GM18511 (cell line): ENCODE results near the gene FGF22.
A peak's percentile ranks its signal among the peaks of the same experiment; 100 is the strongest.
"Not testable (repeated sequence)": the region's sequence is repeated elsewhere in the genome, so short reads cannot be mapped to it uniquely, and the experiment has no call there.

Experiments
- ATAC-seq: cut with Tn5 transposase; IDR thresholded peaks from one replicate; pipeline ENCODE4 v1.9.1; 2021; ENCODE audit warnings: mild to moderate bottlenecking, moderate library complexity; ENCODE audit not compliant: unreplicated experiment

The FGF22 gene

GRCh38 chr19:639253-640160 is at the start of gene FGF22:
TSS of gene FGF22 (plus strand) at chr19:639879. CDS start at chr19:639926, 47 bp downstream.
- ATAC-seq: peak; percentile 65

DNA sequence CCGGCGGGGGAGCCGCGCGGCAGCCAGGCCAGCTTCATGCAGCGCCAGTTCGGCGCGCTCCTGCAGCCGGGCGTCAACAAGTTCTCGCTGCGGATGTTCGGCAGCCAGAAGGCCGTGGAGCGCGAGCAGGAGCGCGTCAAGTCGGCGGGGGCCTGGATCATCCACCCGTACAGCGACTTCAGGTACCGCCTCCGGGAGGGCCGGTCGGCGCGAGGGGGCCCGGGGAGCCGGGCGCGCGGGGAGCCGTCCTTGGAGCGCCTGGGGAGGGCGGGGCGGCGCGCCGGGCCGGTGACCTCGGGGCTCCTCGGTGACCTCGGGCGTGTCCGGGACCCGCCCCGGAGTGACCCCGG is 49.3 kb upstream of the FGF22 start:
- no peak for ATAC-seq

DNA sequence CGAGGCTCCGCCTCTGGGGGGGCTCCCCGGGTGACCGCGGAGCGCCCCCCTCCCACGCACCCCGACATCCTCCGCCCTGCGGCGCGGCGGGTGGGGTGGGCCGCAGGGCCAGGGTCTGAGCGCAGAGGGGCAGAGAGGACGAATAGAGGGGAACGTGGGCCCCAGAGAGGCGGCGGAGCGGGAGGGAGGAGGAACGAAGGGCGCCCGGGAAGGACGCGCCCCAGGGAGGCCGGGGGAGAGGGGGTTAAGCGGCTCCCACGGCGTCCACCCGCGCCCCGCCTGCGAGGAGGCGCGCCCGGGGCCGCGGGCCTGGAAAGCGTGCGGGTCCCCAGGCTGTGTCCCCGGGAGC is 49.0 kb upstream of the FGF22 start:
- ATAC-seq: no peak

GRCh38 chr19:591099-591958 is 48.4 kb upstream of the FGF22 start:
- no peak for ATAC-seq

DNA sequence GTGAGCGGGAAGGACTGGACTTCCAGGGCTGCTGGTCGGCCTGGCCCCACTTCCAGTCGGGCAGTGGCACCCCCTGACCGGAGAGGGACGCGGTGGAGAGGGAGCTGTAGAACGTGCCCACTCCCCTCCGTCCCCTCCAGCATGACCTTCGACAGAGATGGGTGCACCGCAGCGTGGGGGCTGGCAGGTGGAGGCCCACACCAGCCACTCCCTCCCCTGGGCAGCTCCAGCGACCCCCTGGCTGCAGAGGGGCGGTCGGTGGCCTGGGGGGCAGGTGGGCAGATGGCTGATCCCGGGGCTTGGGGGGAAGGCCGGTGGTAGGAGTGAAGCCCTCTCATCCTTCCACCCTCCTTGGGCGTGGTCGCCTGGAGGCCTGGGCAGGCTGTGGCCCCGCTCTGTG is 47.6 kb upstream of the FGF22 start:
- ATAC-seq: no peak

GRCh38 chr19:593055-593454 is 46.6 kb upstream of the FGF22 start:
- ATAC-seq: no peak

GRCh38 chr19:593505-593904 is 46.2 kb upstream of the FGF22 start:
- no peak for ATAC-seq

- ATAC-seq: no peak
These were observed 45.3 kb upstream of the FGF22 start for GRCh38 chr19:594265-594870.

DNA sequence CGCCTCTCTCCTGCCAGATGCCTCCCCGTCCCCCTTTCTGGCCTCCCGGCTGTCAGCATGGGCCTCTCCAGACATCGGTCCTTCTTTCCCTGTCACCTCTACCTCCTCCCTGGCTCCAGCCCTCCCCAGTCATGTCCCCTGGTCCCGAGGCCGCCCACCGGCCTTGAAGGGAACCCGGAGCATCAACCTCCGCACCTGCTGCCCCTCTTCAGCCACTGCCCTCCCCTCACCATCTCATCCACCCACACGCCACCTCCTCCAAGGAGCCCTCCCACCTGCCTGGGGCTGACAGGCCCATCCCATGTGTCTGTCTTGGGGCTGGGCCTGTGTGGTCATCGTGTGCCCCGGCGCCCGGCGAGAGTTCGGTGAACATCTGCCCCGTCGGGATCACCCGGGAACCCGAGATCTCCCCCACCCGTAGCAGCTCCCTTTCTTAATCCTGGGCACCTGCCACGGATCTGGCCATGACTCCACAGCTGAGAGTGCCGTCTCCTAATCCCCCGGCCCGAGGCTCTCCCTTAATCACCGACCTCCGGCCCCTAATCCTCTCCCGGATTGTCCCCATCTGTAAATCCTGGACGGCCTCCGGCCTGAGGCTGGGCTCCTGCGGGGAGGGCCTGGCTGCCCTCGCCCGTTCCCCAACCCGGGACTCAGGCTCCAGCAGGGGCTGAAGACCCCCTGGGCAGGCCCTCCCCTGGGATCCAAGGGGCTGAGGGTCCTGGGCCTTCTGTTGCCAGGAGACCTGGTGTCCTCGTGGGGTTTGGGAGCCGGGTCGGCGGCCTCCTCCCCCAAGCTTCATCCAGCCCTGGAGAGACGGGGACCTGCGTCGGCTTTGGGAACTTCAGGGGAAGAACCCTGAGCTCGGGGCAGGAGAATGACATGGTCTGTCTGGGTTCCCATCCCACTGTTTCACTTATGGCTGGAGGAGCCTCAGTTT is 44.1 kb upstream of the FGF22 start:
- no peak for ATAC-seq

DNA sequence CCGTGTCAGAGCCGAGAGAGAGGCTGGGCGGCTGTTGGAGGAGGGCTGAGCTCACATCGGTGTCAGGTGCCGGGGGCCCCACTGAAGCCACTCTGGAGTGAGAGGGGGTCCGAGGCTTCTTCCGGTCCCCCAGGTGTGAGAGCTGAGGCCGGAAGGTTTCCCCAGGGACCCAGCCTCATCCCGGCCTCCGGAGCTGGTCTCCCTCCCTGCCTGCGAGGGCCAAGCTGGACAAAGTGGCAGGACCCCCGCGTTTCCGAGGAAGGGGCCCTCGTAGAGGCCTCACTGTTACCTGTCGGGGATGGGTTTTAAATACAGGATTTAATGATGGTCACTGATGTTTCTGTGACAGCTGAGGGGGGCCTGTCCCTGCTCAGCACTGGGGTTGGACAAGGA is 43.4 kb upstream of the FGF22 start:
- no peak for ATAC-seq

GRCh38 chr19:597406-598315 is 42.0 kb upstream of the FGF22 start:
- ATAC-seq: no peak

DNA sequence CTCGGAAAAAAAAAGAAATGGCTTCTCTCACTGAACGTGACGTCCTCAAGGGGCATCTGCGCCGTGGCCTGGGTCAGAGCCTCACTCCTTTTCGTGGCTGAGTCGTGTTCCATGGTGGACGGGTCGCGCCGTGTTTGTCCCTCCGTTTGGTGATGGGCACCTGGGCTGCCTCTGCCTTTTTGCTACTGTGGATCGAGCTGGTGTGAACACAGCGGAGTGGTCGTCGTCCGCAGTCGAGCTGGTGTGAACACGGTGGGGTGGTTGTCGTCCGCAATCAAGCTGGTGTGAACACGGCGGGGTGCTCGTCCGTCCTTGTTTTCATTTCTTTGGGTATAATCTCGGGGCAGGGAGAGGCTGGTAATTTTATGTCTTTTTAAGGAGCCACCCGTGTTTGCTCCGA is 38.4 kb upstream of the FGF22 start:
- ATAC-seq: no peak

GRCh38 chr19:601790-602189 is 37.9 kb upstream of the FGF22 start:
- no peak for ATAC-seq

DNA sequence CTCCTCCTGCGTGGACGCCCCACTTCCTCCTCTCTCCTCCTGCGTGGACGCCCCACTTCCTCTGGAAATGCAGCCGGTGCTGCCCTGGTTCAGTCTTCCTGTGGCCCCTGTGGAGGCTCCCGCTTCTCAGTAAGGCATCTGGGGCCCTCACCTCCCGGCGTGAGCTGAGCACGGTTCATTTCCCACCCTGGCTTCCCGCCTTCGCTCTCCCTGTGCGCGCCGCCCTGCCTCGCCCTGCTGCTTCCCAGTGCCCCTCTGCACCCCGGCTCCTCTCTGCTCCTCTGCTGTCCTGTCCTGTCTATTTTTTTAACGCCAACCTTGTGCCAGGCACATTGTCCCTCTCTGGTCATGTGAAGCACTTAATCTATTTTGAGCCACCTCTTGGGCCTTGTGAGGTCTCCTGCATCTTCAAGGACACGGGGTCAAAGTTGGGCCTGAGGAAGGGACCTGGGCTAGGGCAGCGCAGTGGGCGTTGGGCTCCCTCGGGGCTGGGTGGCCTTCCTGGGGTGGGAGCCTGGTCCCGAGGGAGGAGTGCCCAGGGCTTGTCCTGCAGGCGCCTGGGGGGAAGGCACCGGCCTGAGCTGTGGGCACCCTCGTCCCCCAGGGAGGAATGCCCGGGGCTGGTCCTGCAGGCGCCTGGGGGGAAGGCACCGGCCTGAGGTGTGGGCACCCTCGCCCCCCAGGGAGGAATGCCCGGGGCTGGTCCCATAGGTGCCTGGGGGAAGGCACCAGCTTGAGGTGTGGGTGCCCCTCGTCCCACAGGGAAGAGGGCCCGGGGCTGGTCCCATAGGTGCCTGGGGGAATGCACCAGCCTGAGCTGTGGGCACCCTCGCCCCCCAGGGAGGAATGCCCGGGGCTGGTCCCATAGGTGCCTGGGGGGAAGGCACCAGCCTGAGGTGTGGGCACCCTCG is 37.0 kb upstream of the FGF22 start:
- ATAC-seq: no peak

- ATAC-seq: not testable (repeated sequence)
These were observed 36.4 kb upstream of the FGF22 start for GRCh38 chr19:603302-603639.

DNA sequence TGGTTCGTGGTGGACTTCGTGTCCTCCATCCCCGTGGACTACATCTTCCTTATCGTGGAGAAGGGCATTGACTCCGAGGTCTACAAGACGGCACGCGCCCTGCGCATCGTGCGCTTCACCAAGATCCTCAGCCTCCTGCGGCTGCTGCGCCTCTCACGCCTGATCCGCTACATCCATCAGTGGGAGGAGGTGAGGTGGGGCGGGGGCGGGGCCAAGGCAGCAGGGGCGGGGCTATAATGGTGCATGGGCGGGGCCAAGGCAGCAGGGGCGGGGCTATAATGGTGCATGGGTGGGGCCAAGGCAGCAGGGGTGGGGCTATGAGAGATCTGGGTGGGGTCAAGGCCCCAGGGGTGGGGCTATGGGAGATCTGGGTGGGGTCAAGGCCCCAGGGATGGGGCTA is 35.9 kb upstream of the FGF22 start:
- not testable (repeated sequence) for ATAC-seq

DNA sequence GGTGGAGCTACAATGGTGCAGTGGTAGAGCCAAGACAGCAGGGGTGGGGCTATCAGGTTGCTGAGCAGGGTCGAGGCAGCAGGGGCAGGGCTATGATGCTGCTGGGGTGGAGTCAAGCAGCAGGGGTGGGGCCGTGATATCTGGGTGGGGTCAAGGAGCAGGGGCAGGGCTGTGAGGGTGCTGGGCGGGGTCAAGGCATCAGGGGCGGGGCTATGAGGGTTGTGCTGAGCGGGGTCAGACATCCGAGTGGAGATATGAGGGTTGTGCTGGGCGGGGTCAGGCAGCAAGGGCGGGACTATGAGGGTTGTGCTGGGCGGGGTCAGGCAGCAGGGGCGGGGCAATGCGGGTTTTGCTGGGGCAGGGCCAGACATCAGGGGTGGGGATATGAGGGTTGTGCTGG is 35.3 kb upstream of the FGF22 start:
- no peak for ATAC-seq

DNA sequence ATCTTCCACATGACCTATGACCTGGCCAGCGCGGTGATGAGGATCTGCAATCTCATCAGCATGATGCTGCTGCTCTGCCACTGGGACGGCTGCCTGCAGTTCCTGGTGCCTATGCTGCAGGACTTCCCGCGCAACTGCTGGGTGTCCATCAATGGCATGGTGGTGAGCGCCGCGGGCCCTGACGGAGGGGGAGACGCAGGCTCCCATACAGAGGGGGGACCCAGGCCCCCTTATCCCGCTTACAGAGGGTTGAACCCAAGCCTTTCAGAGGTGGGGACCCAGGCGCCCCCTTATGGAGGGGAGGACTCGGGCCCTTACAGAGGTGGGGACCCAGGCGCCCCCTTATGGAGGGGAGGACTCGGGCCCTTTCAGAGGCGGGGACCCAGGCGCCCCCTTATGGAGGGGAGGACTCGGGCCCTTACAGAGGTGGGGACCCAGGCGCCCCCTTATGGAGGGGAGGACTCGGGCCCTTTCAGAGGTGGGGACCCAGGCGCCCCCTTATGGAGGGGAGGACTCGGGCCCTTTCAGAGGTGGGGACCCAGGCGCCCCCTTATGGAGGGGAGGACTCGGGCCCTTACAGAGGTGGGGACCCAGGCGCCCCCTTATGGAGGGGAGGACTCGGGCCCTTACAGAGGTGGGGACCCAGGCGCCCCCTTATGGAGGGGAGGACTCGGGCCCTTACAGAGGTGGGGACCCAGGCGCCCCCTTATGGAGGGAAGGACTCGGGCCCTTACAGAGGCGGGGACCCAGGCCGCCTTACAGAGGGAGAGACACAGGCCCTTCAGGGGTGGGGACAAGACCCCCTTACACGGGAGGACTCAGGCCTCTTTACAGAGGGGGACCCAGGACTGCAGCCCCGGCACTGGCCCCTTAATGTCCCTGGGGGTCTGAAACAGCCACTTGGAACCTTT is 34.4 kb upstream of the FGF22 start:
- ATAC-seq: not testable (repeated sequence)
